ENCODE results near the gene AMMECR1L. TPM values are rescaled to one million over a fixed set of nuclear protein-coding genes. Genes with fewer than 3 reads are reported as not detected.

The AMMECR1L gene
- total and polyA plus RNA-seq, 7 donors: 3.6 to 12.2 (median 8.1) TPM

GRCh38 chr2:127864877-127865276 lies 20.9 kb downstream of the AMMECR1L start:
- peak in 1 of 4 experiments; percentile 34 for TF ChIP-seq CTCF (IDR thresholded peaks at IDR 0.05)
- no peak for TF ChIP-seq EP300 (IDR thresholded peaks at IDR 0.05)
- TF ChIP-seq POLR2A (IDR thresholded peaks at IDR 0.05): no peak
- TF ChIP-seq POLR2AphosphoS5 (IDR thresholded peaks at IDR 0.05): no peak
- no peaks in the 10 kb centered on the region for H3K9me3 ChIP-seq

GRCh38 chr2:127862228-127862627 lies 23.5 kb downstream of the AMMECR1L start:
- H3K9me3 ChIP-seq: no peaks in the 10 kb centered on the region
- peaks cover 0 to 14% (median 4%) of the 10 kb centered on the region in 4 donors for H3K4me1 ChIP-seq
- H3K27ac ChIP-seq: no peak overlapping the region
- no peak overlapping the region for H3K4me3 ChIP-seq
- no peak for DNase-seq
- WGBS, 2 donors: 93 to 95% methylated on average over 15 of the region's 15 CpGs
- H3K27me3 ChIP-seq: no peaks in the 10 kb centered on the region
- TF ChIP-seq CTCF (IDR thresholded peaks at IDR 0.05) (no peak), EP300 (IDR thresholded peaks at IDR 0.05) (no peak), POLR2AphosphoS5 (IDR thresholded peaks at IDR 0.05) (no peak), POLR2A (IDR thresholded peaks at IDR 0.05) (no peak)
- peaks cover 0 to 43% (median 24%) of the 10 kb centered on the region in 4 donors for H3K36me3 ChIP-seq
- intact Hi-C loops (cut with DNase I): no loop called here

More at GRCh38 chr2:127864877-127865276, 20.9 kb downstream of the AMMECR1L start:
- Histone ChIP-seq H3K4me3 (no peak overlapping the region), H3K36me3 (peaks cover 0 to 69% (median 43%) of the 10 kb centered on the region in 4 donors), H3K4me1 (peaks cover 0 to under 1% (median 0%) of the 10 kb centered on the region in 4 donors), H3K27ac (no peak overlapping the region), H3K27me3 (no peaks in the 10 kb centered on the region)
- intact Hi-C loops (cut with DNase I): no loop called here
- 19 to 72% methylated on average over 11 of the region's 11 CpGs for WGBS, 2 donors
- DNase-seq: no peak

GRCh38 chr2:127860130-127860529 lies 25.6 kb downstream of the AMMECR1L start:
- H3K9me3 ChIP-seq: no peaks in the 10 kb centered on the region
- no peak overlapping the region for H3K4me3 ChIP-seq
- DNase-seq: no peak
- H3K27me3 ChIP-seq: no peaks in the 10 kb centered on the region
- TF ChIP-seq CTCF (IDR thresholded peaks at IDR 0.05): no peak
- no peak for TF ChIP-seq POLR2AphosphoS5 (IDR thresholded peaks at IDR 0.05)
- TF ChIP-seq EP300 (IDR thresholded peaks at IDR 0.05): no peak
- no peak for TF ChIP-seq POLR2A (IDR thresholded peaks at IDR 0.05)
- peaks cover 0 to 33% (median 20%) of the 10 kb centered on the region in 4 donors for H3K4me1 ChIP-seq
- H3K36me3 ChIP-seq: peaks cover 0 to 22% (median 13%) of the 10 kb centered on the region in 4 donors
- 58 to 61% methylated on average over 5 of the region's 5 CpGs for WGBS, 2 donors
- intact Hi-C loops (cut with DNase I): no loop called here
- H3K27ac ChIP-seq: peak overlapping the region in 1 of 4 donors; percentile 14

GRCh38 chr2:127859712-127860085 lies 26.1 kb downstream of the AMMECR1L start:
- no peak for DNase-seq
- Histone ChIP-seq H3K27me3 (no peaks in the 10 kb centered on the region), H3K4me1 (peaks cover 0 to 37% (median 22%) of the 10 kb centered on the region in 4 donors), H3K4me3 (no peak overlapping the region), H3K36me3 (peaks cover 0 to 17% (median 10%) of the 10 kb centered on the region in 4 donors), H3K27ac (peak overlapping the region in 2 of 4 donors; percentile 11 to 14), H3K9me3 (no peaks in the 10 kb centered on the region)
- TF ChIP-seq POLR2A (IDR thresholded peaks at IDR 0.05) (no peak), CTCF (IDR thresholded peaks at IDR 0.05) (no peak)
- intact Hi-C loops (cut with DNase I): loop anchor here (5.0 kb wide), 1 partner anchor 47 kb away; the partner anchor contains the start of gene WDR33
- WGBS, 2 donors: 6 to 10% methylated on average over 8 of the region's 8 CpGs
